Fibroblast of skin of scalp (primary cell): Measurements from ENCODE around the gene NOSIP.

ENCODE experiments used
- DNase-seq: peaks from one replicate; pipeline ENCODE4 v3.0.0-alpha.2; 2013

Gene NOSIP

GRCh38 chr19:49594993-49595818 lies 14.8 kb upstream of the NOSIP start:
- no peak for DNase-seq

DNA sequence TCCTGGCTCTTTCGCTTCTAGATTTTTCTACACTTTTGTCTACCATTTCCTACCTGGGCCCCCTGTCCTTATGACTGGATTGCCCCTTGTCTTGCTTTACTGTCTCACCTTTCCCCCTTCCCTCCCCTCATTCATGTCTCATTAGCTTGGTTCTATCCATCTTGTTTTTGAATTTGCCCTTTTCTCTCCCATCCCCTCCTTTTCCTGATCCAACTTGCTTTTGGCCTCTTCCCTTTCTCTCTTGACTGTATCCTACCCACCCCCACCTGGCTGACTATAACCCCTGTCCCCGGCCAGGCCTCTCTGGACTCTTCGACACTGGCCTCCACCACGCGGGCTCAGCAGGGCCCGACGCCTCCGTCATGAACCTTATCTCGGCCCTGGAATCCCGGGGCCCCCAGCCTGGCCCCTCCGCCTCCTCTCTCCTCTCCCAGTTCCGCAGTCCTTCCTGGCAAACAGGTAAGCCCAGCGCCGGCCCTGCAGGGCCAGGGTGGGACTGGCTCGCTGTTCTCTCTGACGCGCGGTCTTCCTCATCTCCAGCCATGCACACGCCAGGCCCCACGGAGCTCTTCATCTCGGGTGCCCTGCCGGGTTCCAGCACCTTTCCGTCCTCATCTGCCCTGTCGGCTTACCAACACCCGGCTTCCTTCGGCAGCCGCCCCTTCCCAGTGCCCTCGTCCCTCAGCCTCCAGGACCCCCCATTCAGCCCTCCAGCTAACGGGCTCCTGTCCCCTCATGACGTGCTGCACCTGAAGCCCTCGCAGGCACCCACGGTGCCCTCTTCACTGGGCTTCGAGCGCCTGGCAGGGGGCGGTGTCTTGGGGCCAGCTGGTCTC lies 14.0 kb upstream of the NOSIP start:
- DNase-seq, result no peak

- DNase-seq, result peak; percentile 93
Measured at GRCh38 chr19:49593233-49594113, 13.1 kb upstream of the NOSIP start.

DNA sequence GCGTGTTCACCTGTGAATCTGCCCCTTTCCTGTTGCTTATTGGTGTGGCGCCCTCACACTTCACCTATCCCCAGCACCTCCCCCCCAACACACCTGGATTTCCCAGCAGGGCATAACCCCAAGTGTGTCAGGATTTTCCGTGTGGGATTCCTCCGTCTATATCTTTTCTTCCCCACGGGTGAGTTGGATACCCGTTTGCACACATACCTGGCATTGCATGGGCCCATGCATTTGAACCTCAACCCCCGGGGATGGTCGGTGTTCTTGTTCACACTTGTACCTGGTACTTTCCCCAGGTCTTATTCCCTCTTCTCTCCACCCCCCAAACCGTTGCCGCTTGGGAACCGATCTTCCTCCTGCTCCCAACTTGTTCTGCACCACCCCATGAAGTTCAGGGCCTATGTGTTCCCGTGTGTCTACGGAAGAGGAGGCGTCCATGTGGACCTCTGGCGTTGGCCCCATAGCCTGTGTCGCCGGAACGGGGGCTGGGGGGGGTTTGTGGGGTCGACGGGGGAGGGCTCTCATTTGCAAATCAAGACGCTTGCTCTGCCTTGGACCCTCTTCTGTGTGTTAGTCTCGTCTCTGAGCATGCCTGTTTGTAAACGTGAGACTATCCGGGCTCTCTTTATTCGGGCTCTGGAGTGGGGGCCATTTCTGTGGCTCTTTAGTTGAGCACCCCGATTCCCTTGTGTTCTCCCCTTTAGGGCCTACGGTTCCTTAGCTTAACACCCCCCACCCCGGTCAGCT lies 12.3 kb upstream of the NOSIP start:
- no peak for DNase-seq

GRCh38 chr19:49591731-49592485 lies 11.6 kb upstream of the NOSIP start:
- DNase-seq, result no peak

DNA sequence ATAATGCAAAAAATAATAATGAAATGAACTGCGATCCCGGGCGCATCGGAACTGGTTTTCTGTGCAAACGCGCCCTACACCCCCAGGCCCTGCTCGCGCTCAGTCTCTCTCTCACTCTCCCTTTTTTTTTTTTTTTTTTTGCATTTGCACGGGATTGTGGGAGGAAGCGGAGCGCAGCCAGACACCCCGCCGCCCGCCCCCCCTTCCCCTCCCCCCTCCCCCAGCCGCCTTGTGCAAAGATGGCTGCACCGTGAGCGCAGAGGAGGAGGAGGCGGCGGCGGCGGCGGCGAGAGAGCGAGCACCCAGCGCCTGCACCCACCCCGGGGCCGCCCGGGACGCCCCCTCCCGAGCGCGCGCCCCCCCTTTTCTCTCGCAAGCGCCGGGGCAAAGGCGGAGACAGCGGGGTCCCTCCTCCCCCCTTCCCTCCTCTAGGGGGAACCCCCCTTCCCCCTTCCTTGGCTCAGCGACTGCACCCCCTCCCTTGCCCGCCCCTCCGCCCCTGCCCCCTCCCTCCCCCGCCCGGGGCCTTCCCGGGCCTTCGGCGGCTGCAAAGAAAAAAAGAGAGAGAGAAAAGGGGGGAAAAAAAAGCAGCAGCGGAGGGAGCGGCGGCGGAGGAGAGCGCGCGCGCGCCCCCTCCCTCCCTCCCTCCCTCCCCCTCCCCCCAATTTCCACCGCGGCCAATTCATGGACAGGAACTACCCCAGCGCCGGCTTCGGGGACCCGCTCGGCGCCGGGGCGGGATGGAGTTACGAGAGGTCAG lies 10.8 kb upstream of the NOSIP start, which contains the start of gene PRR12:
TSS of gene PRR12 (plus strand) at position 212 of the 760 bp plus-strand sequence. CDS start at position 685, 473 bp downstream.
- DNase-seq, result peak; percentile 80

GRCh38 chr19:49590071-49590970 lies 10.0 kb upstream of the NOSIP start:
- peak; percentile 98 for DNase-seq

DNA sequence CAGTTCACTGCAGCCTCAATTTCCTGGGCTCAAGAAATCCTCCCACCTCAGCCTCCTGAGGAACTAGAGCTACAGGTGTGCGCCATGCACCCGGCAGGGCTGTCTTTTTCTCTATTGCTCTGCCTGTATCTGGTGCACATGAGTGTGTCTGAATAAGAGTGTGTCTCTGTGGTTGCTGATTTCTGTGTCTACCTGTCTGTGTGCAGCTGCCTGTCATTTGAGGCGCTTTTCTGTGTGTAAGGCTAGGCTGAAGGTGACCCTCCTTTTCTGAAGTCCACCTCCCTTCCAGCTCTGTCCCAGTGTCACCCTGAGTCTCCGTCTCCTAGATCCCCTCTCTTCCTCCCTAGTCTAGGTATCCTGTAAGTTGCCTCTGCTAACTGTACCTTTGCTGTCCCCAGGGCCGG lies 9.1 kb upstream of the NOSIP start:
- no peak for DNase-seq

DNA sequence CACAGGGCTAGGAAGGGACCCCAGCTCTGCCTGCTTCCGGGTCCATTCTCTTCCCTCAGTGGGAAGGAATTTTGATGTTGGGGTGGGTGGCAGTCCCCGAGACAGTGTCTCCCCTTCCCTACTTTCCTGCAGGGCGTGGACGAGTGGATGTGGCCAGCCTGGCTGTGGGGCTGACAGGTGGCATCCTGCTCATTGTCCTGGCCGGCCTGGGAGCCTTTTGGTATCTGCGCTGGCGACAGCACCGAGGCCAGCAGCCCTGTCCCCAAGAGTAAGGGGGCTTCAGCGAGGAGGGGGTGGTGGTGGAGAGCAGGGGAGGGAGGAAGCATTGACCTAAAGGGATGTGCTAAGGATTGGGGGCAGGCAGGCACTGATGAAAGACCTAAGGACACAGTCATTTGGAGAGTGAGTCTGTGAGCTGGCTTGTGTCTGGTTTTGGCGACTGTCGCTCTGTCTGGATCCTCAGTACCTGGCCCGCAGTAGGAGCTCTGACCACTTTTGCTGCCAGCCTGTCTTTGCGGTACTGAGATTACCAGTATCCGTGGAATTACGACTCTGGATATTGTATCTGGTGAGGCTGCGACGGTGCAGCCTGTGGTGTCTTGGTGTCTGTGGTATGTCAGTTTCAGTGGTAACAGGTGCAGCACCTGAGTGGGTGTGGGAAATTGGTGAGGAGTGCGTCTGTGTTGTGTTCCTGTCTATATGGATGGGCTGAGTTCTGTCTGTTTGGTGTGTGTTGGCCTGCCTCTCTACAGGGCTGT lies 8.2 kb upstream of the NOSIP start:
- DNase-seq, result no peak

GRCh38 chr19:49587227-49587626 lies 6.9 kb upstream of the NOSIP start:
- no peak for DNase-seq

GRCh38 chr19:49585023-49585422 lies 4.7 kb upstream of the NOSIP start:
- no peak for DNase-seq

DNA sequence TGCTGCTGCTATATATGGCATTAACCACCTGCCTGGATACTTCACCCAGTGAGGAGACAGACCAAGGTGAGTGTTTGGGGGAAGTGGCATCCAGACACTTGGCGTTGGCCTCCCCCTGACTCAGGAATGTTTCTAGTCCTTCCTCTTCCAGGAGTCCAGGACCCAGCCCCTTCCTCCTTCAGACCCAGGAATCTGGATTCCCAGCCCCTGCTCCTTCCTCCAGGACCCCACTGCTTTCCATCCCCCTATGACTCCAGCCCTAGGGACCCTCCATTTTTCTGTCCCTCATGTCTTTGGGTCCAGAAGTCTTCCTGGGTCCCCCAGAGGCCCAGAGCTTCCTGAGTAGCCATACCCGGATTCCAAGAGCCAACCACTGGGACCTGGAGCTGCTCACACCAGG lies 2.9 kb upstream of the NOSIP start:
- no peak for DNase-seq

DNA sequence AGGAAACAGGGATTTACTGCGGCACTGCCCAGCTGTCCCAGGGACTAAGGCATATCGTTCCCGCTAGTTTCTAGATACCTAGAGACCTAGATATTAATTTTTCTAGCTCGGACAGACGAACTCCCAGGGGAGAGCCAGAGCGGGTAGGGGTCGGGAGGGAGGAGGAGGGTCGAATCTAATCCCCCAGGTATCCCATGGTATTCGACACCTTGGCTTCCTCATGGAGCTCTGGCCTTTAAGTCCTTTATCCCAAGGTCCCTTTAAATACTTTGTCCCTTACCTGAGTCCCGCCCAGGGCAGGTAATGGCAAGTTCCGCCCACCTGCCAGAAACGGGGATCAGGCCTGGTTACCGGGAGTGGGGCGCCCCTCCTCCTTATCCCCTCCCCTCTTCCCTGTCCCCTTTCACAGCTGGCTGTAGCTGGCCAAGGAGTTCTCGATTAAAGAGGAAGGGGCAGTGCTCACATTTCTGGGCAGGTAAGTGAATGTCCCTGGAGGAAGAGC lies 702 bp upstream of the NOSIP start, which contains the start of gene PRRG2:
TSS of gene PRRG2 (plus strand) at position 310 of the 502 bp plus-strand sequence. CDS start 1,904 bp downstream, outside the sequence.
- no peak for DNase-seq

DNA sequence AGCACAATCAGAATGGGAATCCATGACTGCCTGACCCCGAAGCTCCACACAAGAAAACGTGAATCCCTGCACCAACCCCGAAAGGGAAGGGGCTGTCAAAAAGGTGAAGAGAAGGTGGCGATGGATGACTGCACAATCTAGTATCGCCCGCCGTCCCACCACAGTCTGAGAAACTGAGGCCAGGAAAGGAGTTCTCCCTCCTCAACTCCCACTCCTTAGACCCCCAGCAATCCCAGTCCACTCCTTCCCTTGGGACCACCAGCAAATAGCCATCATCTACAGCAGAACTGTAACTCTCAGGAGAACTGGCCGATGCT lies 451 bp downstream of the NOSIP start:
- no peak for DNase-seq

DNA sequence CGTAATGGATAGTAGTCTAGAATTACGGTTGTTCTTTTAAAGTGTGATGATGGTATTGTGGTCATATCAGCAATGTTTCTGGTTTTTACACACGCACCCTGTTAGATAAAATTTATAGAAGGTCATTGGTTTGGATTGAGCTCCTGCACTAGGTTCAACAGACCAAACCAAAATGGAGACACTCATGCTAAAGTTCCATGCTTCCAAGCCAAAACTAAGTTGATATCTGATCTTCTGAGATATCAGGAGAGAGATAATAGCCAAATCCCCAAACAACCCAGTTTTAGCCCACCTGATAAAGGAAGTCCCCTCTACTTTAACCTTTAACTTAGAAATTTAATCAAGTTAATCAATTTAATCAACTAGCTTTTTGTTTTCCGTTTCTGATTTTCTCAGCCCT lies 1.2 kb downstream of the NOSIP start:
- DNase-seq, result no peak

GRCh38 chr19:49574206-49574755 lies 6.1 kb downstream of the NOSIP start:
- no peak for DNase-seq

- no peak for DNase-seq
Measured at GRCh38 chr19:49573425-49573824, 6.9 kb downstream of the NOSIP start.

DNA sequence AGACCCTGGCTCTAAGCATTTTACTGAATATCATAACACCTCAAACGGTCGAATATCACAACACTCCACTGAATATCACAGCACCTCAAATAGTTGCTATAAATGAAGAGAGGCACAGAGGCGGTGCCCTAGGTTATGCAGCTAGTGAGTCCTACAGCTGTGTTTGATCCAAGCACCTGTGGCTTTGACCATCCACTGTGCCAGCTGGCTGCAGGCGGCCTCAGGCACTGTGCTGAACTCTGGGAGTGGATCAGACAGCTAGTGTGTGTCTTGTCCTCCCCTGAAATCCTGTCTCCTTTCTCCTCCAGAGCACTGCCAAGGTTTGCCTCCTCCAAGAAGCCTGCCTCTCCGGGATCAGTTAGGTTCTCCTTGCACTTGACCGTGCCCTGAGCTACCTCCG lies 7.3 kb downstream of the NOSIP start:
- no peak for DNase-seq
